GM12878 (cell line): ENCODE measurements around the gene BMERB1. TPM values are rescaled to one million over a fixed set of nuclear protein-coding genes. Genes with fewer than 3 reads are reported as not detected.

Experiments used
- CEBPB ChIP-seq, 2 experiments: fragments of 150-350 bp in 1 of 2; IDR thresholded peaks; 2 replicates each; pipeline ENCODE4 v1.6.1; 2012 to 2014; ENCODE audit warnings: low read depth in 2 of 2, low read length in 2 of 2, borderline replicate concordance in 1 of 2, inconsistent platforms in 1 of 2
- FOXK2 ChIP-seq: fragments of 450-650 bp; IDR thresholded peaks from 2 replicates; pipeline ENCODE4 v1.6.1; 2017; ENCODE audit warnings: mild to moderate bottlenecking, moderate library complexity
- FOXM1 ChIP-seq: IDR thresholded peaks from 2 replicates; pipeline ENCODE4 v1.6.1; 2012; ENCODE audit warnings: low read depth, mild to moderate bottlenecking, inconsistent platforms, low read length, moderate library complexity
- MYC ChIP-seq: IDR thresholded peaks from 2 replicates; pipeline ENCODE4 v1.6.1; 2011; ENCODE audit warnings: mild to moderate bottlenecking, low read length, moderate library complexity, inconsistent platforms; ENCODE audit not compliant: insufficient read depth, insufficient replicate concordance, insufficient read length, severe bottlenecking
- SP1 ChIP-seq: IDR thresholded peaks from one replicate; pipeline ENCODE4 v1.6.1; 2011; ENCODE audit warnings: low read depth, low read length
- SREBF1 ChIP-seq: IDR thresholded peaks from 2 replicates; pipeline ENCODE4 v1.6.1; 2012; ENCODE audit warnings: mild to moderate bottlenecking, low read length
- SREBF2 ChIP-seq: IDR thresholded peaks from 2 replicates; pipeline ENCODE4 v1.6.1; 2012; ENCODE audit warnings: mild to moderate bottlenecking, low read length
- ZBTB4 ChIP-seq: fragments of 450-650 bp; formaldehyde crosslinking; IDR thresholded peaks from 2 replicates; pipeline ENCODE4 v1.4.0; 2022; ENCODE audit warnings: mild to moderate bottlenecking, moderate library complexity
- polyA plus RNA-seq, 11 experiments: library from polyadenylated mRNA; depleted of rRNA in 4 of 11; unstranded in 6 of 11; stranded (reverse) in 5 of 11; fragments of >200 nt; fragmentation: Nextera tagmentation in 4 of 11; fragmentation: Illumina TruSeq in 1 of 11; extraction: Ambion mirVana in 4 of 11; extraction: Trizol in 1 of 11; gene quantifications; 1 replicate in 1 of 11; 2 replicates in 10 of 11; pipeline versions ENCODE4 v1.2.1 to v1.2.3, GENCODE V29; 2011 to 2016; ENCODE audit warnings: inconsistent platforms in 2 of 11, missing spikeins in 2 of 11, low read depth in 1 of 11
- total RNA-seq, 4 experiments: library from RNA; depleted of rRNA in 3 of 4; stranded (reverse); fragments of >200 nt in 3 of 4; fragmentation: Illumina TruSeq in 1 of 4; extraction: Trizol in 1 of 4; gene quantifications; 2 replicates each; pipeline versions ENCODE4 v1.2.1 to v1.2.3, GENCODE V29; 2013 to 2021
- TF ChIP-seq, protein P1 (sequence below): IDR thresholded peaks from 2 replicates; pipeline ENCODE4 v1.6.1; 2012; ENCODE audit warnings: low read depth, low read length, improper control_type of control experiment

Gene BMERB1
- total and polyA plus RNA-seq, 10 of the 15 experiments (the other 5 are each of a cell fraction or from before 2014, with no cell fraction given), result 0.05 to 0.68 (median 0.34) TPM

- TF ChIP-seq ZBTB4 (CRISPR knock-in tag) (no peak), SP1 (no peak), CEBPB (IDR thresholded peaks at IDR 0.05; ENCODE audit: borderline replicate concordance in 1 of 2, low read depth in 2 of 2, low read length in 2 of 2) (no peak), FOXK2 (no peak), MYC (no peak), FOXM1 (no peak), SREBF2 (no peak), SREBF1 (no peak)
- TF ChIP-seq, protein P1, sequence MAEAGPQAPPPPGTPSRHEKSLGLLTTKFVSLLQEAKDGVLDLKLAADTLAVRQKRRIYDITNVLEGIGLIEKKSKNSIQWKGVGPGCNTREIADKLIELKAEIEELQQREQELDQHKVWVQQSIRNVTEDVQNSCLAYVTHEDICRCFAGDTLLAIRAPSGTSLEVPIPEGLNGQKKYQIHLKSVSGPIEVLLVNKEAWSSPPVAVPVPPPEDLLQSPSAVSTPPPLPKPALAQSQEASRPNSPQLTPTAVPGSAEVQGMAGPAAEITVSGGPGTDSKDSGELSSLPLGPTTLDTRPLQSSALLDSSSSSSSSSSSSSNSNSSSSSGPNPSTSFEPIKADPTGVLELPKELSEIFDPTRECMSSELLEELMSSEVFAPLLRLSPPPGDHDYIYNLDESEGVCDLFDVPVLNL, result no peak
Observed at GRCh38 chr16:15571557-15571956, 137.2 kb downstream of the BMERB1 start (continued).
